ENCODE results near the gene SGSM2.

The SGSM2 gene

DNA sequence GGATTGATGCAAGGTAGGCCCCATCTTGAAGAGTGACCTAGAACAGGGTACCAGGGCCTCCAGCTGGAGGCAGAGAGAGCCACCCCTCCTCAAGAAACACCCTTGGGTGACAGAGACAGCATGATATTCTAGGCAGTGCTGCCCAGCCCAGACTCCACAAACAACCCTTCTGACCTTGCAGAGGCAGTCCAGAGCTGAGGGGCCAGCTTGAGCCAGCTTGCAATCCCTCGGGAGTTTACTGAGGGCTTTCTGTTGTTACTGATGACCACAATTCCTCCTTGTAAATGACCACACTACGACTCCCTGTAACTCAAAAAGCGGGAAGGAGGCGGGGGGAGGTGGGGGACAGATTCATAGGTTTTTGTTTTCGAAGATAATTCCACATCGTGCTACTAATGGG is 82.2 kb downstream of the SGSM2 start:
- no peak overlapping the region for H3K4me3 ChIP-seq (replicated peaks; ENCODE audit: low read depth, low read length)
- DNase-seq (ENCODE audit: extremely low read depth, low read depth): no peak
- TF ChIP-seq, protein P1, sequence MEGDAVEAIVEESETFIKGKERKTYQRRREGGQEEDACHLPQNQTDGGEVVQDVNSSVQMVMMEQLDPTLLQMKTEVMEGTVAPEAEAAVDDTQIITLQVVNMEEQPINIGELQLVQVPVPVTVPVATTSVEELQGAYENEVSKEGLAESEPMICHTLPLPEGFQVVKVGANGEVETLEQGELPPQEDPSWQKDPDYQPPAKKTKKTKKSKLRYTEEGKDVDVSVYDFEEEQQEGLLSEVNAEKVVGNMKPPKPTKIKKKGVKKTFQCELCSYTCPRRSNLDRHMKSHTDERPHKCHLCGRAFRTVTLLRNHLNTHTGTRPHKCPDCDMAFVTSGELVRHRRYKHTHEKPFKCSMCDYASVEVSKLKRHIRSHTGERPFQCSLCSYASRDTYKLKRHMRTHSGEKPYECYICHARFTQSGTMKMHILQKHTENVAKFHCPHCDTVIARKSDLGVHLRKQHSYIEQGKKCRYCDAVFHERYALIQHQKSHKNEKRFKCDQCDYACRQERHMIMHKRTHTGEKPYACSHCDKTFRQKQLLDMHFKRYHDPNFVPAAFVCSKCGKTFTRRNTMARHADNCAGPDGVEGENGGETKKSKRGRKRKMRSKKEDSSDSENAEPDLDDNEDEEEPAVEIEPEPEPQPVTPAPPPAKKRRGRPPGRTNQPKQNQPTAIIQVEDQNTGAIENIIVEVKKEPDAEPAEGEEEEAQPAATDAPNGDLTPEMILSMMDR (IDR thresholded peaks at IDR 0.05; ENCODE audit: low read depth, low read length, missing control alignments): no peak

DNA sequence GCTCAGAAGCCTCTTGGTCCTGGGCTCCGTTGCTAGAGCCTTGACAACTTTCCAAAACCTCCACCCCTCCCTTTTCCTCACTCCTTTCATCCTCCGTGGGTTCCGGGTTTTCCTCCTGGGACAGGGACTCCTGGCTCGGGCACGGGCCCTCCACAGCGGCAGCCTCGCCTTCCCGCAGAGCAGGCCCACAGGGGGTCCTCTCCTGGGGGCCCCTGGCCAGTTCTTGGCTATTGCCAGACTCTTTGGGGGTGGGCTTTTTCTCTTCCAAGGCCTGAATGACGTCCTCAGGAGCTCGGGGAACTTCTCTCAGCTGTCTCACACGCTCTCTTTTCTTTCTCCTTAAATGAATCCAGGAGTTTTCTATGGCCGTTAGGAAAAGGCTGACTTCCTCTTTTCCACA is 82.9 kb downstream of the SGSM2 start:
- TF ChIP-seq, protein P1 (IDR thresholded peaks at IDR 0.05; ENCODE audit: low read depth, low read length, missing control alignments): no peak

DNA sequence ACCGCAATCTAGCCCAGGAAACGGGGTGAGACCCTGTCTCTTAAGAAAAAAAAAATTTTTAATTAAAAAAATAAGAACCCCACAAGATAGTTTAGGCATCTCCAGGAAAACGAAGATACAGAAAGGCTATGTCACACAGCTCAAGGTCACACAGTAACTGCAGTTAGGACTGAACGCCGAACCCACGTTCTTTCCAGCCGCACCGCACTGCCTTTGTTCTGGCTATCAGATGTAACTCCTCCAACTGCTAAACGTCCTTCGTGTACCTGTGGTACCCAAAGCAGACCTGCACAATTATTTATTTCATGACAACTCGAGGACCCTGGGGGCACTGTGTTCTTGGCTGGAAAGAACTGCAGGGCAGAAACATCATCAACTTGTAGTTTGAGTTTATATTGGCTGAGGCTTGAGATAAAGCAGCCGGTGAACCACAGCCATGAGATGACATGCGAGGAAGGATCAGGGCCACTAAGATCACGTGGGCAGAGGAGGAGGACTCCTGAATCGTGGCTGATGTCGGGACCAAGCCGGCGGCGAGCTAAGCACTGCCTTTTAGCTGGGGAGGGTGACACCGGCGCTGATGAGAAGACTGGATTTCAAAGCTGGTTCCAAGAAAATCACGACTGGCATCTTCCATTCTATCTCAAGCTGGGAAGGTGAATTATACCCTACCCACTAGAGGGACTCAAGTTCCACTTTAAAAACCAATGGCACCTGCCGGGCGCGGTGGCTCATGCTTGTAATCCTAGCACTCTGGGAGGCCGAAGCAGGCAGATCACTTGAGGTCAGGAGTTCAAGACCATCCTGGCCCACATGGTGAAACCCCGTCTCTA is 84.2 kb downstream of the SGSM2 start:
- no peak for DNase-seq (ENCODE audit: extremely low read depth, low read depth)
- TF ChIP-seq, protein P1 (IDR thresholded peaks at IDR 0.05; ENCODE audit: low read depth, low read length, missing control alignments): peak; percentile 4
- no peak overlapping the region for H3K4me3 ChIP-seq (replicated peaks; ENCODE audit: low read depth, low read length)

More for the DNA sequence above, 82.9 kb downstream of the SGSM2 start:
- H3K4me3 ChIP-seq (replicated peaks; ENCODE audit: low read depth, low read length): no peak overlapping the region
- no peak for DNase-seq (ENCODE audit: extremely low read depth, low read depth)

DNA sequence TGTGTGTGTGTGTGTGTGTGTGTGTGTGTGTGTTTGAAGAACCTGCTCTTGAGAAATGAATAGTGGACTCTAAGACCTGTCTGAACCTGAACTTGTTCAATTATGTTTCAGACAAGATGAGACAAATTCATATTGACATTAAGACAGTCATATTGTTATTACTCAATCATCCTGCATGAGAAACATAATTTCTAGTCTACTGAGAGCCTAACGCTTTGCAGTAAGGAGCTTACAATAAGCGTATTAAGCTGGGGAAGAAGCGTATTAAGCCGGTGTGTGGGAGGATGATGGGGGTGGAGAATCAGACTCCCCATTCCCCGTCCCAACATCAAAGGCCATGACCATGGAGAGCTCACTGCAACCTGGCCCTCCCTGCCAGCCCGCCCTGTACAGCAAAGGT is 86.0 kb downstream of the SGSM2 start:
- TF ChIP-seq, protein P1 (IDR thresholded peaks at IDR 0.05; ENCODE audit: low read depth, low read length, missing control alignments): no peak
- no peak for DNase-seq (ENCODE audit: extremely low read depth, low read depth)
- H3K4me3 ChIP-seq (replicated peaks; ENCODE audit: low read depth, low read length): no peak overlapping the region

DNA sequence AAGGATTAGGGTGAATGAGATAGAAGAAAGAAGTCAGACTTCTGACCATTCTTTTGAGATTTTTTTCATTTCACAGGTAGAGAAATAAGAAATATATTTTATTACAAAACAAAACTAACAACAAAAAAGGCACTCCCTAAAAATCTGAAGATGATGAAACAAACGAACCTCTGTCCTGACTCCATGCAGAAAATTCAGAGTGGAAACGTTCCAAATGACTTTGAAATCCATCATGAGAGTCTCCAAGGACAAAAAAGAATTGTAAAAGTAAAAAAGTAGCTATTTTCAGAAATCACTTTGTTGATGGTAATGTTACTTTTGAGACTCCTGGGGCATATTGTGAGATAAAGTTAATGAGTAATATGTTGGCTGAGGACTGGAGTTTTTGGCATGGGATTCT is 89.9 kb downstream of the SGSM2 start:
- DNase-seq (ENCODE audit: extremely low read depth, low read depth): no peak
- TF ChIP-seq, protein P1 (IDR thresholded peaks at IDR 0.05; ENCODE audit: low read depth, low read length, missing control alignments): no peak
- no peak overlapping the region for H3K4me3 ChIP-seq (replicated peaks; ENCODE audit: low read depth, low read length)

DNA sequence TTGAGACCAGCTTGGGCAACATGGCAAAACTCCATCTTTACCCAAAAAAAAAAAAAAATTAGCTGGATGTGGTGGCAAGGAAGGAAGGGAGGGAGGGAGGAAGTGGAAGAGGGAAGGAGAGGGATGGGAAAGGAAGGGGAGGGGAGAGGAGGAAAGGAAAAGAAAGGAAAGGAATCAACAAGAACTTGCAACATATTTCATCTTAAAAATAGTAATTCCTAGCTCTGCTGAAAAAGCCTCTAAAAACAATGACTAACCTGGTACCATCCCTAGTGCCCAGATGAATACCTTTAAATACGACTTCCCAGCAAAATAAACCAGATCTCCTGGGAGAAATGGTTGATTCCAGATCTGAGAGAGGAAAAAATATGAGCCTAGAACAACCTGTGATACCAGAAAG is 90.6 kb downstream of the SGSM2 start:
- TF ChIP-seq, protein P1 (IDR thresholded peaks at IDR 0.05; ENCODE audit: low read depth, low read length, missing control alignments): no peak
- DNase-seq (ENCODE audit: extremely low read depth, low read depth): no peak
- H3K4me3 ChIP-seq (replicated peaks; ENCODE audit: low read depth, low read length): no peak overlapping the region
